Upper lobe of left lung (tissue), 6 donors: ENCODE data around the gene MEAK7. TPM values are rescaled to one million over a fixed set of nuclear protein-coding genes. Genes with fewer than 3 reads are reported as not detected.
A peak's percentile ranks its signal among the peaks of the same experiment; 100 is the strongest.

Experiments
- ATAC-seq, 2 donors: fragments of 200-7000 bp; cut with Tn5 transposase; one replicate each; pipeline ENCODE4 v1.9.1; 2022; ENCODE audit warnings: mild to moderate bottlenecking in 2 of 2, moderate library complexity in 2 of 2; ENCODE audit not compliant: low FRiP score in 2 of 2
- DNase-seq, 2 donors: peaks; one replicate each; pipeline ENCODE4 v3.0.0-alpha.2; 2019 to 2020
- H3K27ac ChIP-seq, 4 donors: fragments of 200-600 bp; sonication (generic); one replicate each; pipeline ENCODE4 v1.5.1; 2016 to 2019
- H3K27me3 ChIP-seq, 4 donors: fragments of 200-600 bp; sonication (generic); one replicate each; pipeline ENCODE4 v1.5.1; 2017 to 2019
- H3K36me3 ChIP-seq, 4 donors: fragments of 200-600 bp; sonication (generic); one replicate each; pipeline ENCODE4 v1.5.1; 2016 to 2019
- H3K4me1 ChIP-seq, 4 donors: fragments of 200-600 bp; sonication (generic); one replicate each; pipeline ENCODE4 v1.5.1; 2018 to 2019
- H3K4me3 ChIP-seq, 4 donors: fragments of 200-600 bp; sonication (generic); one replicate each; pipeline ENCODE4 v1.5.1; 2017 to 2019; ENCODE audit warnings: mild to moderate bottlenecking in 2 of 4, moderate library complexity in 1 of 4
- H3K9me3 ChIP-seq, 4 donors: fragments of 200-600 bp; sonication (generic); one replicate each; pipeline ENCODE4 v1.5.1; 2018 to 2019
- EP300 ChIP-seq, 4 donors: sonication (generic); formaldehyde crosslinking; IDR thresholded peaks; one replicate each; pipeline ENCODE4 v1.5.1; 2017; ENCODE audit warnings: antibody characterized with exemption in 4 of 4, control low read depth in 2 of 4
- POLR2A ChIP-seq, 4 donors: fragments of 450-650 bp; IDR thresholded peaks; one replicate each; pipeline ENCODE4 v1.5.1; 2016 to 2017; ENCODE audit warnings: antibody characterized with exemption in 4 of 4, mild to moderate bottlenecking in 2 of 4
- POLR2AphosphoS5 ChIP-seq, 2 donors: sonication (generic); formaldehyde crosslinking; IDR thresholded peaks; one replicate each; pipeline ENCODE4 v1.5.1; 2017; ENCODE audit warnings: antibody characterized with exemption in 2 of 2
- WGBS, 2 donors: methylation state at CpG; one replicate each; pipeline ENCODE4 v1.1.5; 2017 to 2018; 5-methylcytosine and 5-hydroxymethylcytosine counted together
- total RNA-seq, 6 donors: library from RNA; depleted of rRNA in 4 of 6; stranded (reverse); fragments of >200 nt in 4 of 6; gene quantifications; one replicate each; pipeline versions ENCODE4 v1.1.0 to v1.2.1, GENCODE V29; 2016 to 2021
- TF ChIP-seq, protein P1 (sequence below), 6 experiments: fragments of 450-650 bp in 4 of 6; fragments of 200-600 bp in 2 of 6; sonication (generic) in 2 of 6; IDR thresholded peaks; one replicate each; pipeline ENCODE4 v1.5.1; 2016 to 2019; ENCODE audit warnings: antibody characterized with exemption in 6 of 6
- donor health status: DM: no; HTN: no; CAD: no; lungs with moderate emphysema.
- donor health status: DM: no; HTN: yes; CAD: no; lungs with severe emphysema.

MEAK7 gene
- total RNA-seq, 6 donors from 2014 or later: 8.5 to 32.8 (median 12.2) TPM

DNA sequence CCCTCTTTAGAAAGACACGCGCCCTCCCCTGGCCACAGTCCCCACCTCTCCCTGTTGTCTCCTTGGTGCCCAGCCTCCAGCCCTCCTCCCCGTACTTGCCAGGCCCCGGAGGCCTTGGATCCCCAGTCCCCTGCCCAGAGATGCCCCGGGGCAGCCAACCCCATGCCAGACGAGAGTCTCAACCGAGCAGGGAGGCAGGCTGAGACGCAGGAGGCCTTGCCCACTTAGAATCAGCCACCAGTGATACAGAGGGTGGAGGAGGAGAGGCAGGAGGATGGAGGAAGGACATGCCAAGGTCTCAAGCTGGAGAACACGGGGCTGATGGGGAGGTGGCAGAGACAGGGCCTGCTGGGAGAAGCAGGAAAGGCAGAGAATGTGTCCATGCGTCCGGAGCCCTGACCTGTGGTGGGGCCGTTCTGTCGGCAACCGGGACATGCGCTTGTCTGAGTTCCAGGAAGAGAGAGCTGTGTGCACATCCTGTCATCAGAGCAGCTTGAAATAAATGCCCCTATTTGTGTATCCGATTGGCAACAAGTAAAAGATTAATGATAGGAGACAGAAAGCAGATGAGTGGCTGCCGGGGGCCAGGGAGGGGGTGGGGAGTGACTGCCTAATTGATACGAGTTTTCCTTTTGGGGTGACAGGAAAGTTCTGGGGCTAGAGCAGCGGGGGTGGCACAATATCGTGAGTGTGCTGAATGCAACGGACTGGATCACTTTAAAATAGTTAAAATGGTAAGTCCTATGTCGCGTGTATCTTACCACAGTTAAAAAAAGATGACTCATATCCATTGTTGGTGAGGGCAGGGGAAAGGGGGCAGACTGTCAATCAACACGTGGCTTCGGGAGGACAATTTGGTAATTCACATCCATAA, 44.7 kb upstream of the MEAK7 start:
- WGBS, 2 donors: 53 to 55% methylated on average over 25 of the region's 25 CpGs

DNA sequence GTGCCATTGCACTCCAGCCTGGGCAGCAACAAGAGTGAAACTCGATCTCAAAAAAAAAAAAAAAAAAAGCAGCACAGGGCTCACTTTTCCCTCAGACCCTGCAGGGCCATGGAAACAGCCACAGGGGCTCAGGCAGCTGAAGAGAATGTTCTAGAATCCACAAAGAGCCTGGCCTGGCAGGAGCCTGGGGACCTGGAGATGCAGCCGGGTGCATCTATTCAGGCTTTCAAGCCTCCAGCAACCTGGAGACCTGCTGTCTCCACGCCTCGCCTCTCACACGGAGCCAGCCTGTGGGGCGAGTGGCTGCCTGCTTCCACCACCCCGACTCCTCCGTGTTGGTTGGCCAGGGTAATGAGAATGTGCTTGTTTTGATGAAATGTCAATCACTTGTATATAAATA, 44.0 kb upstream of the MEAK7 start:
- Histone ChIP-seq H3K27me3 (no peaks in the 10 kb centered on the region), H3K36me3 (no peaks in the 10 kb centered on the region), H3K4me1 (peaks cover 0 to 6% (median 1%) of the 10 kb centered on the region in 4 donors), H3K9me3 (no peaks in the 10 kb centered on the region), H3K4me3 (no peak overlapping the region), H3K27ac (peak overlapping the region; percentile 62 to 85 (median 82))
- ATAC-seq (no peak), DNase-seq (peak in 1 of 2 donors; percentile 52)
- no peak for TF ChIP-seq POLR2AphosphoS5 (IDR thresholded peaks at IDR 0.05)
- TF ChIP-seq, protein P1, sequence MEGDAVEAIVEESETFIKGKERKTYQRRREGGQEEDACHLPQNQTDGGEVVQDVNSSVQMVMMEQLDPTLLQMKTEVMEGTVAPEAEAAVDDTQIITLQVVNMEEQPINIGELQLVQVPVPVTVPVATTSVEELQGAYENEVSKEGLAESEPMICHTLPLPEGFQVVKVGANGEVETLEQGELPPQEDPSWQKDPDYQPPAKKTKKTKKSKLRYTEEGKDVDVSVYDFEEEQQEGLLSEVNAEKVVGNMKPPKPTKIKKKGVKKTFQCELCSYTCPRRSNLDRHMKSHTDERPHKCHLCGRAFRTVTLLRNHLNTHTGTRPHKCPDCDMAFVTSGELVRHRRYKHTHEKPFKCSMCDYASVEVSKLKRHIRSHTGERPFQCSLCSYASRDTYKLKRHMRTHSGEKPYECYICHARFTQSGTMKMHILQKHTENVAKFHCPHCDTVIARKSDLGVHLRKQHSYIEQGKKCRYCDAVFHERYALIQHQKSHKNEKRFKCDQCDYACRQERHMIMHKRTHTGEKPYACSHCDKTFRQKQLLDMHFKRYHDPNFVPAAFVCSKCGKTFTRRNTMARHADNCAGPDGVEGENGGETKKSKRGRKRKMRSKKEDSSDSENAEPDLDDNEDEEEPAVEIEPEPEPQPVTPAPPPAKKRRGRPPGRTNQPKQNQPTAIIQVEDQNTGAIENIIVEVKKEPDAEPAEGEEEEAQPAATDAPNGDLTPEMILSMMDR (IDR thresholded peaks at IDR 0.05): no peak
- 86 to 88% methylated on average over 7 to 8 of the region's 8 CpGs for WGBS, 2 donors

More for the DNA sequence above, 44.7 kb upstream of the MEAK7 start:
- TF ChIP-seq, protein P1 (IDR thresholded peaks at IDR 0.05): peak in 1 of 6 experiments; percentile 7
- TF ChIP-seq EP300 (IDR thresholded peaks at IDR 0.05) (peak in 2 of 4 donors; percentile 36 to 51), POLR2AphosphoS5 (IDR thresholded peaks at IDR 0.05) (peak; percentile 59 to 77), POLR2A (IDR thresholded peaks at IDR 0.05) (peak in 1 of 4 donors; percentile 34)
- Histone ChIP-seq H3K36me3 (no peaks in the 10 kb centered on the region), H3K9me3 (no peaks in the 10 kb centered on the region), H3K27me3 (no peaks in the 10 kb centered on the region), H3K27ac (peak overlapping the region; percentile 62 to 85 (median 82)), H3K4me3 (peak overlapping the region in 1 of 4 donors; percentile 13), H3K4me1 (peaks cover 0 to 6% (median 1%) of the 10 kb centered on the region in 4 donors)
- ATAC-seq: peak; percentile 12 to 45
- DNase-seq: peak in 1 of 2 donors; percentile 39

DNA sequence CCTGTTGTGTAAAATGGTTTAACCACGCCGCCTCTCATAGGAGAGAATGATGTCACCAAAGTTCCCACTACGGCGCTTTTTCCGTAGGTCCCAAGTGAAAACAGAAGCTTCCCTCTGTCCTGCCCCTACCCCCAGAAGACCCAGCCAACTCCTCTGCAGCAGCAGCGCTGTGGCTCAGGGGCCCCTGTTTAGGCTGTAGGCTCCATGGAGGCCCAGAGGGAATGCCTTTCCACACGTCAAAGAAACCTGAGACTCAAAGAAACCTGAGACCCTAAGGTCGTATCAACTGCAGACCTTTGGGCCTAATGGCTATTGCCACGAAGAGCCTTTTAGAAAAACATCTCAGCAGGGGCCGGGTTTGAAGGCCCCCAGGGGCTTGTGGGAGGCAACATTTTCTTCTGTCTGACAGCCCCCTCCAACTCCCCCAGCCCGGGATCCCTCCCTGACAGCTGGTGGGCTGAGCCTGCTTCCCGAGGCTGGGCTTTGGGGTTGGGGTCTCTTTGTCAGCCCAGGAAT, 43.1 kb upstream of the MEAK7 start:
- H3K27ac ChIP-seq: peak overlapping the region in 1 of 4 donors; percentile 7
- no peaks in the 10 kb centered on the region for H3K9me3 ChIP-seq
- H3K36me3 ChIP-seq: no peaks in the 10 kb centered on the region
- H3K27me3 ChIP-seq: no peaks in the 10 kb centered on the region
- H3K4me3 ChIP-seq: no peak overlapping the region
- no peak for ATAC-seq
- TF ChIP-seq POLR2AphosphoS5 (IDR thresholded peaks at IDR 0.05): no peak
- no peak for TF ChIP-seq POLR2A (IDR thresholded peaks at IDR 0.05)
- no peak for TF ChIP-seq EP300 (IDR thresholded peaks at IDR 0.05)
- TF ChIP-seq, protein P1 (IDR thresholded peaks at IDR 0.05): no peak
- DNase-seq: no peak
- WGBS, 2 donors: 82 to 92% methylated on average over 10 to 12 of the region's 12 CpGs
- peaks cover 0 to 6% (median 1%) of the 10 kb centered on the region in 4 donors for H3K4me1 ChIP-seq

DNA sequence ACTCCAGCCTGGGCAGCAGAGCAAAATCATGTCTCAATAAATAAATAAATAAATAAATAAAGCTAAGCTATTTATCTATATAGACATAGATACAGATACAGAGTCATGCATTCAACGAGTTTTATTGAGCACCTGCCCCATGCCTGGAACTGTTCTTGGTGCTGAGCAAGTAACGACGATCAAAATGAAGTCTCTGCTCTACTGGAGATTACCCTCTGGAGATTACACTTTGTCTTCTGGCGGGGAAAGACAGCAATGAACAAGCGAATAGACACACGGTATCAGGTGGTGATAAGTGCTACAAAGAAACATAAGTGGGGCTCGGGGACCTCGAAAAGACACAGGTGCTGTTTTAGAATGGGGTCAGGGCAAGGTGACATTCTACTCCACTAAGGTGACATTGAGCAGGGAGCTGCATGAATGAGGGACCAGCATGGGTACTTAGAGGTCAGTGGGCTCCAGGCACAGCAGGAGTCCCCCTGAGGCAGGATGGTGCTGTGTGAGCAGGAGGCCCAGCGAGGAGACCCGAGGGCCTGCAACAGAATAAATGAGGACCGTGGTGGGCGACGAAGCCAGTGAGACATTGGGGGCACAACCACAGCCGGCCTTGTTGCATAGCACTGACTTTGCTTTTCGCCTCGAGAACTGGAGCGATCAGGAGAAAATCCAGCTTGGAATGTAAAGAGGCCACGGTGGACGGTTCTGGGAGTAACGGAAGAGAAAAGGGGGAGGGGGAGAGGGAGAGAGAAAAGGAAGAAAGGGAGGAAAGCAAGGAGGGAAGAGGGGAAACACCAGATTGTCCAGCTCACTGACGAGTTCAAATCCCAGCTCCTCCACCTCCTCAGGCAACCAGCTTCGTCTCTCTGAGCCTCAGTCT, 42.4 kb upstream of the MEAK7 start:
- no peak for ATAC-seq
- H3K27ac ChIP-seq: no peak overlapping the region
- WGBS, 2 donors: 84 to 87% methylated on average over 22 of the region's 22 CpGs
- TF ChIP-seq POLR2A (IDR thresholded peaks at IDR 0.05) (no peak), POLR2AphosphoS5 (IDR thresholded peaks at IDR 0.05) (no peak), EP300 (IDR thresholded peaks at IDR 0.05) (no peak)
- TF ChIP-seq, protein P1 (IDR thresholded peaks at IDR 0.05): no peak
- H3K4me3 ChIP-seq: no peak overlapping the region
- no peaks in the 10 kb centered on the region for H3K27me3 ChIP-seq
- peaks cover 0 to 6% (median 1%) of the 10 kb centered on the region in 4 donors for H3K4me1 ChIP-seq
- no peaks in the 10 kb centered on the region for H3K36me3 ChIP-seq
- DNase-seq: no peak
- H3K9me3 ChIP-seq: no peaks in the 10 kb centered on the region
